Epithelial cell of proximal tubule (primary cell): ENCODE data around the gene TMEM214. TPM values are rescaled to one million over a fixed set of nuclear protein-coding genes. Genes with fewer than 3 reads are reported as not detected.

Source experiments
- DNase-seq: peaks from one replicate; pipeline ENCODE4 v3.0.0-alpha.2; 2011; ENCODE audit warnings: low read depth
- H3K4me3 ChIP-seq: 2 replicates; pipeline ENCODE4 v1.5.1; 2011; ENCODE audit warnings: low read depth, mild to moderate bottlenecking, low read length
- CTCF ChIP-seq: conservative IDR thresholded peaks from 2 replicates; pipeline ENCODE4 v1.5.1; 2012; ENCODE audit warnings: low read depth, mild to moderate bottlenecking, low read length
- total RNA-seq: library from RNA; depleted of rRNA; stranded (reverse); fragments of >200 nt; gene quantifications from 2 replicates; pipeline ENCODE4 v1.2.3, GENCODE V29; 2015

The TMEM214 gene
- total RNA-seq = 11.2 and 20.1 TPM in 2 replicates

DNA sequence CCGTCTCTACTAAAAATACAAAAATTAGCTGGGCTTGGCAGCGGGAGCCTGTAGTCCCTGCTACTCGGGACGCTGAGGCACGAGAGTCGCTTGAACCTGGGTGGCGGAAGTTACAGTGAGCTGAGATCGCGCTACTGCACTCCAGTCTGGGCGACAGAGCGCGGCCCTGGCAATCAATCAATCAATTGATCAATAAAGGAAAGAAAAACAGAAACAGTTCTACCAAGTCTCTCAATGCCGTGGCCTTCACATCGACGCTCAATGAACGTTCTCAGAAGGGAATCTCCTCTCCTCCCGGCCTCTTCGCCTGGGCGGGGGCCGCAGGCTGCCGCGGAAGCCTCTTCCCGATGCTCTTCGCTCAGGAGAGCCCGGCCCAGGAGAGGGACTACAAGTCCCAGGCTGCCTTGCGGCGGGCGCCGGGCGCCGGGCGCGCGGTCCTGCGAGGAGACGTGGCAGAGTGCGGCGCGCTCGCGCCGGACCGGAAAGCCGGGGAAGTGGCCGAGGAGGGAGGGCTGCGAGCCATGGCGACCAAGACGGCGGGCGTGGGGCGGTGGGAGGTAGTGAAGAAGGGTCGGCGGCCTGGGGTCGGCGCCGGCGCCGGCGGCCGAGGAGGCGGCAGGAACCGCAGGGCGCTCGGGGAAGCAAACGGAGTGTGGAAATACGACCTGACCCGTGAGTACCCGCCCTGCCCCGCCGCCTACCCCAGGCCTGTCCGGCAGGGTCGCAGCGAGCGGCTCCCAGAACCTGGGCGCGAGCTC is at the start of gene TMEM214:
TSS of gene TMEM214 (plus strand) at position 471 of the 758 bp plus-strand sequence. CDS start at position 522, 51 bp downstream.
- H3K4me3 ChIP-seq = peak within 1 kb of the TSS; percentile 79
- DNase-seq = no peak
- TF ChIP-seq CTCF = no peak

GRCh38 chr2:26983746-26984145 is 49.0 kb upstream of the TMEM214 start:
- TF ChIP-seq CTCF = no peak
- H3K4me3 ChIP-seq = no peak overlapping the region
- no peak for DNase-seq

- TF ChIP-seq CTCF = no peak
- no peak for DNase-seq
- H3K4me3 ChIP-seq = no peak overlapping the region
Observed at GRCh38 chr2:26985807-26986206, 47.0 kb upstream of the TMEM214 start.

- H3K4me3 ChIP-seq = no peak overlapping the region
- DNase-seq = no peak
- no peak for TF ChIP-seq CTCF
Observed at GRCh38 chr2:26986576-26986975, 46.2 kb upstream of the TMEM214 start.

- H3K4me3 ChIP-seq = no peak overlapping the region
- DNase-seq = peak; percentile 52
- no peak for TF ChIP-seq CTCF
Observed at GRCh38 chr2:26988058-26988860, 44.5 kb upstream of the TMEM214 start.

GRCh38 chr2:26989156-26989555 is 43.6 kb upstream of the TMEM214 start:
- no peak for DNase-seq
- H3K4me3 ChIP-seq = no peak overlapping the region
- no peak for TF ChIP-seq CTCF
